ENCODE data around the gene ENDOU.

Gene ENDOU

DNA sequence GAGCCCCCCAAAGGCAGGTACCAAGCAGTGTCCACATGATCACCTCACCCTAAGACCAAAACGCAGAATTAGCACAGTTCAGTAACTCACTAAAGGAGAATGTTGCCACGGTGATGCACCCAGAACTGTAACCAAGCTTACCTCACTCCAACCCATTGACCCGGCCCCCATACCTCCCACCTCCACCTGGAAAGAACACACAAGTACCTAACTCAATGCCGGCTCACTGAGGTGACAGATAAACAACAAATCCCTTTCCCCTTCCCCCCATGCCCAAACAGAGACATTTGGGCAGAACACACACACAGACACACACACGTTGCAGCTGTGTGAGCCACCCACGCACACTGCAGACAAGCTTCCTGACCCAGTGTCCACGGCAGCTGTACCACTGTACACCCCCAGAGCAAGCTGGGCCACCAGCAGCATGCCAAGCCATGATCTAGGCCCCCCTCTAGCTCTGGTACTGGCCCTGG lies 32.1 kb upstream of the ENDOU start:
- DNase-seq, result no peak

- no peak for DNase-seq
Measured at GRCh38 chr12:47755655-47756562, 30.6 kb upstream of the ENDOU start.

GRCh38 chr12:47754881-47755280 lies 29.6 kb upstream of the ENDOU start:
- DNase-seq, result no peak

- DNase-seq, result no peak
Measured at GRCh38 chr12:47754126-47754525, 28.8 kb upstream of the ENDOU start.

GRCh38 chr12:47753021-47754001 lies 28.0 kb upstream of the ENDOU start:
- no peak for DNase-seq

DNA sequence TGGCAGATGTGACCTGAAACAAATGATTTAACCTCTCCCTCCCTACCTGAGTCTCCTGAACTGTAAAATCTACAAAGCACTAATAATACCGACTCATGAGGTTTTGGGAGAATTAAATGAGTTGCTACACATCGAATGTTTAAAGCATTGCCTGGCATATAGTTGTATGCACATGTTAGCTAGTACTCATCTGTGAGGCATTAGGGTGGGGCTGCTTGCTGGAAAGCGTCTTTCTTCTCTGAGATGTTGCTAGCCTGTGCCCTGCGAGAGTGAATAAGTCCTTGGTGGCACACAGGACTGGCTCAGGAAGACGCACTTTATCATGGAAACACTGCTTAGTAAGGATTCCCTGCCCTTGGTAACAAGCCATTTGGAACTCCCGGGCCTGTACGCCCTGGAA lies 27.3 kb upstream of the ENDOU start:
- DNase-seq, result no peak

- no peak for DNase-seq
Measured at GRCh38 chr12:47752121-47752520, 26.8 kb upstream of the ENDOU start.

DNA sequence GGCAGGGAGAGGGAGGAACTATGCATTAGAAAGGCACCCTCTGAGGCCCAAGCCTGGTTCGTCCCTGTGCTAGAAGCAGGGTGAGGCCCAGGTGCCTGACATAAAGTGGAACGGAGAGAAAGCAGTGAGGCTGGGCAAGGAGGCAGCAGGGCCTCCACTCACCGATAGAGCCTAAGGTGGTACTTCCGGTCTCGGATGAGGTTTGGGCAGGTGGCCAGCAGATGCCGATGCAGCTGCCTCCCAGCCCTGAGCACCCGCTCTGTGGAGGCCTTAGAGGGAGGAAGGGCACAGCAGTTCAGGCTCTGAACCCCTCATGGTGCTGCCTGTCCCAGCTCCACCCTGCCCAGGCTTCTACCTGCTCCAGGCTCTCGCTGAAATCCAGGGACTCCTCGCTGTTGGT lies 26.3 kb upstream of the ENDOU start:
- DNase-seq, result no peak

GRCh38 chr12:47750916-47751470 lies 25.7 kb upstream of the ENDOU start:
- DNase-seq, result no peak

DNA sequence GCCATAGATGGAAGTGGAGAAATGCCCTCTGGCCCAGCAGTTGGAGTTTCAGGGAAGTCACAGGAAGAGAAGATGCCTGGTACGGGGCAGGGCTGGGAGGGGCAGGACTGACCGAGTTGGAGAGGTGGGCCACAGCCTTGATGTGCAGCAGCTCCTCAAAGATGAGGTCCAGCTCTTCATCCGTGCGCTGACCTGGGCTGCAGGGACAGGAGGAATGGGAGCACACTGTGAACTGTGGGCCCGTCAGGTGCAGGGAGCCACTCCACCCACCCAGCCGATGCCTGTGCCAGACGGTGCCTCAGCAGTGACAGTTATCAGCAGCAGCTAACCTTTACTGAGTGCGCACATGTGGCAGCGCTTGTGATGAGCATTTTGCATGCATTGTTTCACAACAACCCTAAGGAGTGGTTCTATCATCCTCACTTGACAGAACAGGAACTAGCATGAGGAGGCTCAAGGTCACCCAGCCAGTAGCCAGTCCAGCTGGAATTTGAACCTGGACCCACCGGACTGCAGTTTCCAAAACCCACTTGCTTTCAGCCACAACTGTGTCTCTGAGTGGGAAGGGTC lies 25.0 kb upstream of the ENDOU start:
- DNase-seq, result no peak

DNA sequence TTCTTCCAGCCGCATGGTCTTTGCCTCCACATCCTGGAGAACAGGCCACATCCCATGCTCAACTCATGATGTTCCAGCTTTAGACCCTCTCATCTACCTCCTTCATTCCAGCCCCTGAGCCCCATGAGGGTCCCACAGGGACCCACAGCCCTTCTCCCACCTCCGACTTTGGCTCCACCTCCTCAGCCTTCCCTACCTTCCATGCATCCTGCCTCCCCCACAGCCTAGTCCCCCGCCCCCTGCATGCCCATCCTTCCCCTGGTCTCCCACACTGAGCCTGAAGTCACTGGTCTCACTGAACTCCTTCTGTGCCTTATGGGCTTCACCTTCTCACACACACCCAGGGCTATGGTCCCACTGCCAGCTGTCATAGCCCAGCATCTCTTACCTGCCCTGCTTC lies 23.6 kb upstream of the ENDOU start:
- no peak for DNase-seq

- no peak for DNase-seq
Measured at GRCh38 chr12:47748507-47748828, 23.2 kb upstream of the ENDOU start.

- no peak for DNase-seq
Measured at GRCh38 chr12:47747596-47748506, 22.6 kb upstream of the ENDOU start.

DNA sequence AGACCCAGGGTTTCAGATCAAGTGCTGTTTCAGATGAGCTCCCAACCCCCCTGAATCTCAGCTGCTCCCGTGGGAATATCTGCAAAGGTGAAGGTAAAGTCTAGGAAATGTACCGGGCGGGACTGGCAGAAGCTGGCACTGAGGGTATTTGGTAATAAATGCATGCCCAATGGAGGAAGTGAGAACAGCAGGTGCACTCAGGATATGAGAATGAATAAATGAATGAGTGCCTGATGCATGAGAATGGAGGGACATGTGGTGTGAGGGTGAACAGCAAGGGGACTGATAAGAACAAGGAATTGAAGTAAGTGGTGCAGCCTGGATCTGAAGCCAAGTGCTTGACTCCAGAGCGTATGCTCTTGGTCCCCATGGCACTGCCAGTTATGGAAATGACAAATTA lies 21.8 kb upstream of the ENDOU start:
- no peak for DNase-seq

DNA sequence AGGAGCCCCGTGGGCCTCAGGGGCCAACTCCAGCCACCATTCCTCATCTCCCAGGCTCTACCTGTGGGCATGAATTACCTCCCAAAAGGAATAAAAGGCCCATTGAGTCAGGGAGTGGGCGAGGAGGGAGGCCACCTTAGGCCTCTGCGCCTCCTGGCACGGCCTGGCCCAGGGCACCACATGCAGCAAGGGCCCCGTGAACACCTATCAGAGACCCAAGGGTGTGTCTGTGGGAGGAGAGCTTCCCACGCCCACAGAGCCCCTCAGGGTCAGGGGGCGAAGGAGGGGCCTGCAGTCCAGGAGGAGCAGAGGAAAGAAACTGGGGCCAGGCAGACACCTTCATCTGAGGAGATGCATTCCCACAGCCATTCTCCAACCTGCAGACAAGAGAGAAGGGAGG lies 21.2 kb upstream of the ENDOU start:
- DNase-seq, result no peak

GRCh38 chr12:47746073-47746472 lies 20.8 kb upstream of the ENDOU start:
- DNase-seq, result no peak

DNA sequence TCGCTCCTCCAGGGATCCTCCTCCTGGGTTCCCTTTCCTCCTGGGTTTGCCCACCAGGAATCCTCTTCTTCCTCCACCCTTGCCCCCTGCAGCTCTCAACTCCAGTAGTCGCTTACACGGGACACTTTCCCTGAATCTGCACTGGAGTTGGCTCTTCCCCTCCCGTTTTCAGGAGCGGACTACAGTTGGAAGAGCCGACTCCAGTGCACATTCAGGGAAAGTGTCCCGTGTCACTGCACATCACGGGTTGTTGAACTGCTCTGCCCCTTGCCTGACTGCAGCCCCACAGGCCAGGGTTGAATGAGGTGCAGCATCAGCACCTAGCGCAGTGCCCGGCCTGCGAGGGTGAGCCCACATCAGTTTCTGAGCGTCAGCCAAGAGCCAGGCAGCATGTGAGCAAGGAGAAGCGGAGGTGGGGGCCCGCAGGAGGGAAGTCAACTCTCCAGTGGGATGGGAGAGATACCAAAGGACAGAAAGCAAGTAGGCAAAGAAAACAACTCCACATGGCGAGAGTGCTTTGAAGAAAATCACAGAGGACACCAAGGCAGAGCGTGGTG lies 20.3 kb upstream of the ENDOU start:
- no peak for DNase-seq

- no peak for DNase-seq
Measured at GRCh38 chr12:47744778-47745436, 19.6 kb upstream of the ENDOU start.

- peak; percentile 75 for DNase-seq
Measured at GRCh38 chr12:47744005-47744651, 18.8 kb upstream of the ENDOU start.

GRCh38 chr12:47743311-47743860 lies 18.1 kb upstream of the ENDOU start:
- DNase-seq, result no peak

Measured in NCI-H1105 treated with DMSO at 0.1 percent for 48 hours (cell line).